Fibroblast of gingiva (primary cell): ENCODE measurements around the gene MYOM1.
A peak's percentile ranks its signal among the peaks of the same experiment; 100 is the strongest.
"Not testable (repeated sequence)": the region's sequence is repeated elsewhere in the genome, so short reads cannot be mapped to it uniquely, and the experiment has no call there.

Experiments
- DNase-seq: peaks from one replicate; pipeline ENCODE4 v3.0.0-alpha.2; 2011; ENCODE audit warnings: low read depth

Gene MYOM1

GRCh38 chr18:3055186-3055728 is 164.5 kb downstream of the MYOM1 start:
- peak; percentile 26 for DNase-seq

GRCh38 chr18:3054780-3055179 is 165.0 kb downstream of the MYOM1 start:
- no peak for DNase-seq

- DNase-seq: no peak
Observed at GRCh38 chr18:3054214-3054613, 165.6 kb downstream of the MYOM1 start.

GRCh38 chr18:3053081-3053480 is 166.7 kb downstream of the MYOM1 start:
- no peak for DNase-seq

GRCh38 chr18:3052411-3052758 is 167.4 kb downstream of the MYOM1 start:
- DNase-seq: no peak

GRCh38 chr18:3051718-3052410 is 167.9 kb downstream of the MYOM1 start:
- no peak for DNase-seq

GRCh38 chr18:3049897-3050454 is 169.8 kb downstream of the MYOM1 start:
- DNase-seq: not testable (repeated sequence)

- DNase-seq: no peak
Observed at GRCh38 chr18:3048820-3049349, 170.9 kb downstream of the MYOM1 start.

- no peak for DNase-seq
Observed at GRCh38 chr18:3048121-3048520, 171.6 kb downstream of the MYOM1 start.

GRCh38 chr18:3046216-3046808 is 173.5 kb downstream of the MYOM1 start:
- DNase-seq: no peak

- DNase-seq: no peak
Observed at GRCh38 chr18:3044931-3045698, 174.7 kb downstream of the MYOM1 start.

GRCh38 chr18:3042379-3042778 is 177.4 kb downstream of the MYOM1 start:
- DNase-seq: no peak

GRCh38 chr18:3041843-3042242 is 177.9 kb downstream of the MYOM1 start:
- no peak for DNase-seq

GRCh38 chr18:3040881-3041280 is 178.9 kb downstream of the MYOM1 start:
- DNase-seq: no peak

GRCh38 chr18:3040173-3040572 is 179.6 kb downstream of the MYOM1 start:
- no peak for DNase-seq

GRCh38 chr18:3037423-3037915 is 182.3 kb downstream of the MYOM1 start:
- DNase-seq: peak; percentile 66

- no peak for DNase-seq
Observed at GRCh38 chr18:3036108-3036507, 183.7 kb downstream of the MYOM1 start.

- no peak for DNase-seq
Observed at GRCh38 chr18:3035635-3036034, 184.1 kb downstream of the MYOM1 start.

- no peak for DNase-seq
Observed at GRCh38 chr18:3032721-3033120, 187.0 kb downstream of the MYOM1 start.

GRCh38 chr18:3029215-3029952 is 190.4 kb downstream of the MYOM1 start:
- no peak for DNase-seq

GRCh38 chr18:3028115-3028514 is 191.7 kb downstream of the MYOM1 start:
- not testable (repeated sequence) for DNase-seq
